ENCODE results near the gene SHKBP1.
"Not testable (repeated sequence)": the region's sequence is repeated elsewhere in the genome, so short reads cannot be mapped to it uniquely, and the experiment has no call there.

Gene SHKBP1

GRCh38 chr19:40612831-40613689 is 36.4 kb downstream of the SHKBP1 start:
- DNase-seq (ENCODE audit: low read depth in 3 of 3, low spot score in 1 of 3): peak in 2 of 3 donors; percentile 57 to 79

GRCh38 chr19:40613690-40614621 is 37.3 kb downstream of the SHKBP1 start:
- DNase-seq (ENCODE audit: low read depth in 3 of 3, low spot score in 1 of 3): peak; percentile 60 to 82 (median 70)

DNA sequence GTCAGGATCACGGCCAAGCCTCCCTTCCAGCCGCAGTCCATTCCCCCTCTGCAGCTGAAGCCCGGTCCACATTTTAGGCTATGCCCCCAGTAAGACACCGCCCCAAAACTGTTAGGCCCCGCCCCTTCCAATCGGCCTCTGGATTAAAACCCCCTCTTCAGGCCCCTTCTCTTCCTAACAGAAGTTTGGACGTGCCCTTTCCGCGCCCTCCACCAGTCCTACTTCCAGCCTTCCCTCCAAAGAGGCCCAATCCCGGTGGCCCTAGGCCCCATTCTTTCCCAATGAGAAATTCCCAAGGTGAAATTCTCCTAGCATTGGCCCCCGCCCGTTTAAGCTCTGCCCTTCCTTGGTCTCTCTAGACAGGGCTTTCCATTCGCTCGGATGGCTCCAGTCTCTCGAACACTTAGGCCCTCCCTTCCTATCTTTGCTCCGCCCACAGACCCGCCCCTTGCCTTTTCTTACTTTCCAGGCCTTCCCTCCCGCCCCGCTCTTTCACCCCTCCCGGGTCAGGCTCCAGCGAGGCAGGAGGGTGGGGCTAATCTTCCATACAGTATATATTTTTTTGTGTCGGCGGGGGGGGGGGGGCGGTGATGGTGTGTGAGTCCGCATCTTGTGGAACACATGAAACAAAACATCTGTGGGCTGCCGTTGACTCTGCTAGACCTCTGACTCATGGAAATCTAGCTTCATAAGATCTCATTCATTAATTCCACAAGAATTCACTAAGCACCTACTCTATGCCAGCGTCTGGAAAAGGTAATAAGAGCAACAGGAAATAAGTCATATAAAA is 38.1 kb downstream of the SHKBP1 start:
- DNase-seq (ENCODE audit: low read depth in 3 of 3, low spot score in 1 of 3): peak; percentile 77 to 96 (median 80)

GRCh38 chr19:40616178-40616577 is 39.5 kb downstream of the SHKBP1 start:
- no peak for DNase-seq (ENCODE audit: low read depth in 3 of 3, low spot score in 1 of 3)

DNA sequence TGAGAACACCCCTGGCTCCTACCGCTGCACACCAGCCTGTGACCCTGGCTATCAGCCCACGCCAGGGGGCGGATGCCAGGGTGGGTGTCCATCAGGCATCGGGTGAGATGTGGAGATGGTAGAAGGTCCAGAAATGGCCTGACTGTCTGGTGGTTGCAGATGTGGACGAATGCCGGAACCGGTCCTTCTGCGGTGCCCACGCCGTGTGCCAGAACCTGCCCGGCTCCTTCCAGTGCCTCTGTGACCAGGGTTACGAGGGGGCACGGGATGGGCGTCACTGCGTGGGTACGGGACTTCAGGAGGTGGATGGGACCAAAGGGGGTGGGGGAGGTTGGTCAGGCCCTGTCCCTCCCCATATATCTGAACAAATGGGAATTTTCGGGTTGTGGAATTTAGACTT is 40.3 kb downstream of the SHKBP1 start:
- DNase-seq (ENCODE audit: low read depth in 3 of 3, low spot score in 1 of 3): no peak

- DNase-seq (ENCODE audit: low read depth in 3 of 3, low spot score in 1 of 3): no peak
These were observed 41.3 kb downstream of the SHKBP1 start for GRCh38 chr19:40617961-40618360.

- DNase-seq (ENCODE audit: low read depth in 3 of 3, low spot score in 1 of 3): no peak
These were observed 42.9 kb downstream of the SHKBP1 start for GRCh38 chr19:40619333-40620160.

DNA sequence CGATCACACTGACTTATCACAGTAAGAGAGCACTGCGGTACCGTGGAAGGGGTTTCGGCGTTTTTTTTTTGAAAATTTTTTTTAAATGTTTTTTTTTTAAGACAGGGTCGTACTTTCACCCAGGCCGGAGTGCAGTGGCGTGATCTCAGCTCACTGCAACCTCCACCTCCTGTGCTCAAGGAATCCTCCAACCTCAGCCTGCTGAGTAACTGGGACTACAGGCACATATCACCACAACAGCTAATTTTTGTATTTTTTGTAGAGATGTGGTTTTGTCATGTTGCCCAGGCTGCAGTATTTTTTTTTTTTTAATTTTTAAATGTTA is 43.5 kb downstream of the SHKBP1 start:
- DNase-seq (ENCODE audit: low read depth in 3 of 3, low spot score in 1 of 3): no peak

- DNase-seq (ENCODE audit: low read depth in 3 of 3, low spot score in 1 of 3): no peak
These were observed 44.6 kb downstream of the SHKBP1 start for GRCh38 chr19:40621283-40621682.

GRCh38 chr19:40621966-40622772 is 45.5 kb downstream of the SHKBP1 start:
- DNase-seq (ENCODE audit: low read depth in 3 of 3, low spot score in 1 of 3): no peak

- no peak for DNase-seq (ENCODE audit: low read depth in 3 of 3, low spot score in 1 of 3)
These were observed 46.1 kb downstream of the SHKBP1 start for GRCh38 chr19:40622773-40623075.

DNA sequence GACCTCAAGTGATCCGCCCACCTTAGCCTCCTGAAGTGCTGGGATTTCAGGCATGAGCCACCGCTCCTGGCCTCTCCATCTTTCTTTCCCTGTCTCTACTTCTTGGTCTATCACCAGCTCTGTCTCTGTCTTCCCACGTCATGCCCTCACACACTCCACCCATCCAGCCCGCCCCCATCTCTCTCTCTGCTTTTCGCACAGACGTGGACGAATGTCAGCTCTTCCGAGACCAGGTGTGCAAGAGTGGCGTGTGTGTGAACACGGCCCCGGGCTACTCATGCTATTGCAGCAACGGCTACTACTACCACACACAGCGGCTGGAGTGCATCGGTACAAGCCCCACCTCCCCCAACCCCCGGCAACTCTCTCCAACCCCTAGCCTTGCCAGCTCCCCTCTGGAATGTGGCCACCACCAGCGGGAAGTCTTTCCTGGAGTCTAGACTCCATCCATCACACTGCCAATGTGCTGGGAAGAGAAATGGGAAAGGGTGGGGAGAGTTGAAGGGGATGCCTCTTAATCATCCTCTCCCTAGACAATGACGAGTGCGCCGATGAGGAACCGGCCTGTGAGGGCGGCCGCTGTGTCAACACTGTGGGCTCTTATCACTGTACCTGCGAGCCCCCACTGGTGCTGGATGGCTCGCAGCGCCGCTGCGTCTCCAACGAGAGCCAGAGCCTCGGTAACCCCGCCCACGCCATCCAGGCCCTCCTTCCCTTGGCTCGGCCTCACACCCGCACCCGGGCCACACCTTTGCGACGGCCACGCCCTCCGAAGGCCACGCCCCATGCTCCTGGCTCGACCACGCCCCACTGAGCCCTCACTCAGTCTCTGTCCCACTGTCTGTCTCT is 47.0 kb downstream of the SHKBP1 start:
- DNase-seq (ENCODE audit: low read depth in 3 of 3, low spot score in 1 of 3): no peak

DNA sequence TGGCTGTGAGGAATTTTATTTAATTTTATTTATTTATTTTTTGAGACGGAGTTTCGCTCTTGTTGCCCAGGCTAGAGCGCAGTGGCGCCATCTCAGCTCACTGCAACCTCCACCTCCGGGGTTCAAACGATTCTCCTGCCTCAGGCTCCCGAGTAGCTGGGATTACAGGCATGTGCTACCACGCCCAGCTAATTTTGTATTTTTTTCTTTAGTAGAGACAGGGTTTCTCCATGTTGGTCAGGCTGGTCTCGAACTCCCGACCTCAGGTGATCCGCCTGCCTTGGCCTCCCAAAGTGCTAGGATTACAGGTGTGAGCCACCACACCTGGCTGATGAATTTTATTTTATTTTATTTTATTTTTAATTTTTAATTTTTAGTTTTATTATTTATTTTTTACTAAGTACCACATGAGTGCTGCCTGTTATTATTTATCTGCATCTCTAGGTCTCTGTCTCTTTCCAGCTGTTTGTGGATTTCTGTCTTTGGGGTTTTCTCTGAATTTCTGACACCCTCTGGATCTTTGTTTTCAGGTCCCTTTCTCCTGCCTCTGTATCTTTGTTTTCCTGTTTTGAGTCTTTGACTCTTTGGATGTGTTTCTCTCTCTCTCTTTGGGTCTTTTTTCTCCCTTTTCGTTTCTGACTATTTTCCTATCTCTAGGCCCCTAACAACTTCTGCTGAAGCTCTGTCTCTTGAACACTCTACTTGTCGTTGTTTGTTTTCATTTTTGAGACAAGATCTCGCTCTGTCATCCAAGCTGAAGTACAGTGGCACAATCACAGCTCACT is 47.9 kb downstream of the SHKBP1 start:
- DNase-seq (ENCODE audit: low read depth in 3 of 3, low spot score in 1 of 3): not testable (repeated sequence)

- no peak for DNase-seq (ENCODE audit: low read depth in 3 of 3, low spot score in 1 of 3)
These were observed 48.9 kb downstream of the SHKBP1 start for GRCh38 chr19:40625406-40626120.

- no peak for DNase-seq (ENCODE audit: low read depth in 3 of 3, low spot score in 1 of 3)
These were observed 50.2 kb downstream of the SHKBP1 start for GRCh38 chr19:40626918-40627317.

- DNase-seq (ENCODE audit: low read depth in 3 of 3, low spot score in 1 of 3): no peak
These were observed 51.0 kb downstream of the SHKBP1 start for GRCh38 chr19:40627486-40628279.

DNA sequence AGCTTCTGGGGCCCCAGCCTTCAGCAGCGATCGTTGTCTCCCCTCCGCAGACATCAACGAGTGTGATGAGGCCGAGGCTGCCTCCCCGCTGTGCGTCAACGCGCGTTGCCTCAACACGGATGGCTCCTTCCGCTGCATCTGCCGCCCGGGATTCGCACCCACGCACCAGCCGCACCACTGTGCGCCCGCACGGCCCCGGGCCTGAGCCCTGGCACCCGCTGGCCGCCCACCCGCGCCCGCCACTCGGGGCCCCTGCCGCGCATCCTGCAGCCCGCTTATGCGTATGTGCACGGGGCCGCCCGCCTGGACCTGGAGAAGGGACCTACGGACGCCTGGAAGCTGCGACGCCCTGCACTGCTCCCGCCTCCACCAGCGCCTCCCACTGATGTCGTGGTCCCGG is 52.7 kb downstream of the SHKBP1 start:
- no peak for DNase-seq (ENCODE audit: low read depth in 3 of 3, low spot score in 1 of 3)

Data from stimulated activated CD4-positive, alpha-beta T cell treated with anti-CD3 and anti-CD28 coated beads, TNF-alpha, amount 100 ng/mL, for 1 hour (primary cell).